Activated T-helper 9 cell treated with anti-CD3 and anti-CD28 coated beads, Interleukin-2, amount 50 U/mL, for 16 hours (primary cell): ENCODE data around the gene CRK.
"Not testable (repeated sequence)": the region's sequence is repeated elsewhere in the genome, so short reads cannot be mapped to it uniquely, and the experiment has no call there.

Source experiments
- DNase-seq: peaks from one replicate; pipeline ENCODE4 v3.0.0-alpha.2; 2020; ENCODE audit warnings: low read depth

The CRK gene

GRCh38 chr17:1387490-1388227 lies 68.4 kb downstream of the CRK start:
- DNase-seq, result not testable (repeated sequence)

- not testable (repeated sequence) for DNase-seq
Observed at GRCh38 chr17:1386675-1387190, 69.3 kb downstream of the CRK start.

- no peak for DNase-seq
Observed at GRCh38 chr17:1386265-1386664, 69.8 kb downstream of the CRK start.

- no peak for DNase-seq
Observed at GRCh38 chr17:1385861-1386260, 70.2 kb downstream of the CRK start.

- DNase-seq, result no peak
Observed at GRCh38 chr17:1384905-1385435, 71.1 kb downstream of the CRK start.

- DNase-seq, result peak; percentile 23
Observed at GRCh38 chr17:1379930-1380313, 76.1 kb downstream of the CRK start.

- no peak for DNase-seq
Observed at GRCh38 chr17:1379208-1379929, 76.7 kb downstream of the CRK start.

- not testable (repeated sequence) for DNase-seq
Observed at GRCh38 chr17:1378476-1378860, 77.6 kb downstream of the CRK start.

GRCh38 chr17:1377334-1377733 lies 78.7 kb downstream of the CRK start:
- no peak for DNase-seq

GRCh38 chr17:1376061-1376460 lies 80.0 kb downstream of the CRK start:
- no peak for DNase-seq

- no peak for DNase-seq
Observed at GRCh38 chr17:1375615-1376014, 80.4 kb downstream of the CRK start.

GRCh38 chr17:1374431-1375177 lies 81.4 kb downstream of the CRK start:
- DNase-seq, result no peak

- no peak for DNase-seq
Observed at GRCh38 chr17:1373707-1374237, 82.3 kb downstream of the CRK start.

- no peak for DNase-seq
Observed at GRCh38 chr17:1372618-1373017, 83.4 kb downstream of the CRK start.

- DNase-seq, result no peak
Observed at GRCh38 chr17:1371893-1372590, 84.0 kb downstream of the CRK start.
